Nephron (organoid): Measurements from ENCODE around the gene L3MBTL3.

Experiments used
- H3K27ac Mint-ChIP-seq, 3 experiments: 2 replicates each; pipeline ENCODE4 v1.8.0; 2020; ENCODE audit warnings: mixed read lengths in 3 of 3, mild to moderate bottlenecking in 2 of 3, moderate library complexity in 1 of 3
- H3K27me3 Mint-ChIP-seq: 2 replicates; pipeline ENCODE4 v1.8.0; 2021; ENCODE audit warnings: low read depth, mild to moderate bottlenecking, moderate library complexity, mixed read lengths
- H3K36me3 Mint-ChIP-seq: 2 replicates; pipeline ENCODE4 v1.8.0; 2020; ENCODE audit warnings: low read depth, mixed read lengths
- H3K4me1 Mint-ChIP-seq: 2 replicates; pipeline ENCODE4 v1.8.0; 2020; ENCODE audit warnings: mixed read lengths
- H3K4me3 Mint-ChIP-seq, 3 experiments: 2 replicates each; pipeline ENCODE4 v1.8.0; 2020; ENCODE audit warnings: mild to moderate bottlenecking in 3 of 3, mixed read lengths in 3 of 3, moderate library complexity in 2 of 3
- H3K9me3 Mint-ChIP-seq: 2 replicates; pipeline ENCODE4 v1.8.0; 2020; ENCODE audit warnings: mixed read lengths
- CTCF ChIP-seq, 3 experiments: fragments of 200-600 bp; sonication (generic); IDR thresholded peaks; one replicate each; pipeline ENCODE4 v1.5.0; 2021; ENCODE audit warnings: antibody characterized with exemption in 3 of 3; ENCODE audit not compliant: unreplicated experiment in 3 of 3

Gene L3MBTL3

DNA sequence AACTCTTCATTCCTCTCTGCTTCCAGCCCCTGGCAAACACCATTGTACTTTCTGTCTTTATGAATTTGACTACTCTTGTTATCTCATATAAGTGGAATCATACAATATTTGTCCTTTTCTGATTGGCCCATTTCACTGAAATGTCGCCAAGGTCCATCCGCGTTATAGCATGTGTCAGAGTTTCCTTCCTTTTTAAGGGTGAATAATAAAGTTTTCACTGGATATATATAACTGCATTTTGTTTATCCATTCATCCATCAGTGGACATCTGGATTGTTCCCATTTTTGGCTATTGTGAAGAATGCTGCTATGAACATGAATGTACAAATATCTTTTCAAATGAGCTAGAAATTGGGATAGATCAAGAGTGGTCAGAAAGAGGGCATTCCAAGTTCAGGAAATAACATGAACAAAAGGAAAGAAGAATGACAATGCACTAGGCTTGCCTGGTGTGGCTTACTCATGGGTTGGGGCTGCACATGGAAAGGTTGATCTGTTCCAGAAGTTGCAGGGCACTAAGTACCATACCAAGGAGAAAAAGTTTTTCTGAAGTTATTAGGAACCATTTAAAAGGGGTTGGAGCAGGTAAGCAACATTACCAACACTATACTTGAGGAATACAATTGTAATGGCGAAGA is 10.0 kb upstream of the L3MBTL3 start:
- no peaks in the 10 kb centered on the region for H3K4me1 Mint-ChIP-seq
- H3K27ac Mint-ChIP-seq: no peak overlapping the region
- H3K4me3 Mint-ChIP-seq: no peak overlapping the region
- no peaks in the 10 kb centered on the region for H3K27me3 Mint-ChIP-seq
- no peaks in the 10 kb centered on the region for H3K36me3 Mint-ChIP-seq
- H3K9me3 Mint-ChIP-seq: no peaks in the 10 kb centered on the region
- TF ChIP-seq CTCF (IDR thresholded peaks at IDR 0.05; ENCODE audit: unreplicated experiment in 3 of 3): no peak

DNA sequence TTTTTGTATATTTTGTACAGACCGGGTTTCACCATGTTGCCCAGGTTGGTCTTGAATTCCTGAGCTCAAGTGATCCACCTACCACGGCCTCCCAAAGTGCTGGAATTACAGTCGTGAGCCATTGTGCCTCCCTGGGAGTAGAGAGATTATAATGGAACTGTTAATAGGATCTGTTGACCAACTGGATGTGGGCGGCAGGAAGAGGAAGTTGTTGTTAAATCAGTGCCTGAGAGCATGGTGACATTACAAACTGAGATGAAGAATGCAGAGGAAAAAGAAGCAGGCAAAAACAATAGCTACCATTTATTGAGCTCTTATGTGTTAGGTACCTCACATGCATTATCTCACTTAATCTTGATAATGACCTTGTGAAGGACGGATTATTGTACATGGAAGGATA is 9.2 kb upstream of the L3MBTL3 start:
- Mint-ChIP-seq H3K27me3 (no peaks in the 10 kb centered on the region), H3K4me3 (no peak overlapping the region), H3K4me1 (no peaks in the 10 kb centered on the region), H3K36me3 (no peaks in the 10 kb centered on the region), H3K9me3 (no peaks in the 10 kb centered on the region), H3K27ac (no peak overlapping the region)
- TF ChIP-seq CTCF (IDR thresholded peaks at IDR 0.05; ENCODE audit: unreplicated experiment in 3 of 3): no peak

- no peak overlapping the region for H3K4me3 Mint-ChIP-seq
- no peaks in the 10 kb centered on the region for H3K9me3 Mint-ChIP-seq
- no peak for TF ChIP-seq CTCF (IDR thresholded peaks at IDR 0.05; ENCODE audit: unreplicated experiment in 3 of 3)
- H3K27me3 Mint-ChIP-seq: peaks cover 5% of the 10 kb centered on the region
- no peaks in the 10 kb centered on the region for H3K4me1 Mint-ChIP-seq
- H3K36me3 Mint-ChIP-seq: no peaks in the 10 kb centered on the region
- no peak overlapping the region for H3K27ac Mint-ChIP-seq
Observed at GRCh38 chr6:130010387-130010786, 8.0 kb upstream of the L3MBTL3 start.

DNA sequence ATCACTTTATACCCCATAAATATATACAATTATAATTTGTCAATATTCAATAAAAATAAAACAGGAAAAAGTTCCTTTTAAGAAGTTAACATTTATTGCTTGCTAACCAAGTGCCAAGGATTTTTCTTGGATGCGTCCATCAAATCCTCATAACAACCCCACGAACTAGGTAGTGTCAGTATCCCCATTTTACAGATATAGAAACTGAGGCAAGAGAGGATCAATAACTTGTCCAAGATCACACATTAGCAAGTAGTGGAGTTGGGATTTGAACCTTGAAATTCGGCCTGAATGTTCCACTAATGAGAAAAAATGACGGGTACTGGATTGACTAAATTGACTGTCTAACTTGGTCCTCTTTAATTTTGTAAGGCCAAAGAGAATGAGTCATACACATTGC is 5.7 kb upstream of the L3MBTL3 start:
- TF ChIP-seq CTCF (IDR thresholded peaks at IDR 0.05; ENCODE audit: unreplicated experiment in 3 of 3): no peak
- peaks cover 11% of the 10 kb centered on the region for H3K27me3 Mint-ChIP-seq
- H3K4me3 Mint-ChIP-seq: no peak overlapping the region
- no peak overlapping the region for H3K27ac Mint-ChIP-seq
- H3K9me3 Mint-ChIP-seq: no peaks in the 10 kb centered on the region
- H3K36me3 Mint-ChIP-seq: no peaks in the 10 kb centered on the region
- H3K4me1 Mint-ChIP-seq: no peaks in the 10 kb centered on the region

GRCh38 chr6:130018744-130019325 is 454 bp downstream of the L3MBTL3 start:
- H3K36me3 Mint-ChIP-seq: peaks cover 3% of the 10 kb centered on the region
- no peaks in the 10 kb centered on the region for H3K9me3 Mint-ChIP-seq
- TF ChIP-seq CTCF (IDR thresholded peaks at IDR 0.05; ENCODE audit: unreplicated experiment in 3 of 3): no peak
- peak overlapping the region; percentile 94 to 99 (median 98) for H3K27ac Mint-ChIP-seq
- H3K4me1 Mint-ChIP-seq: peaks cover 10% of the 10 kb centered on the region
- peaks cover 16% of the 10 kb centered on the region for H3K27me3 Mint-ChIP-seq
- peak overlapping the region; percentile 100 for H3K4me3 Mint-ChIP-seq
